ENCODE results near the gene PFDN5. TPM values are rescaled to one million over a fixed set of nuclear protein-coding genes. Genes with fewer than 3 reads are reported as not detected.

PFDN5 gene
- 114 TPM for total RNA-seq

- DNase-seq (ENCODE audit: low spot score) (peak; percentile 89), ATAC-seq (peak; percentile 89)
Measured at GRCh38 chr12:53295070-53295890, at the start of gene PFDN5. Gene PFDN5 (plus strand): TSS chr12:53295542. CDS start chr12:53295568, 26 bp downstream.

GRCh38 chr12:53251477-53252348 lies 43.6 kb upstream of the PFDN5 start:
- DNase-seq (ENCODE audit: low spot score) (peak; percentile 81), ATAC-seq (peak; percentile 93)

- DNase-seq (ENCODE audit: low spot score), result no peak
- no peak for ATAC-seq
Measured at GRCh38 chr12:53252349-53252916, 42.9 kb upstream of the PFDN5 start.

- ATAC-seq (no peak), DNase-seq (ENCODE audit: low spot score) (no peak)
Measured at GRCh38 chr12:53253298-53253697, 42.0 kb upstream of the PFDN5 start.

GRCh38 chr12:53254816-53255545 lies 40.4 kb upstream of the PFDN5 start:
- ATAC-seq, result no peak
- no peak for DNase-seq (ENCODE audit: low spot score)

- no peak for DNase-seq (ENCODE audit: low spot score)
- no peak for ATAC-seq
Measured at GRCh38 chr12:53255996-53256395, 39.3 kb upstream of the PFDN5 start.

- no peak for ATAC-seq
- no peak for DNase-seq (ENCODE audit: low spot score)
Measured at GRCh38 chr12:53258541-53259539, 36.5 kb upstream of the PFDN5 start.

GRCh38 chr12:53259891-53260290 lies 35.5 kb upstream of the PFDN5 start:
- no peak for ATAC-seq
- DNase-seq (ENCODE audit: low spot score), result no peak

- DNase-seq (ENCODE audit: low spot score) (no peak), ATAC-seq (no peak)
Measured at GRCh38 chr12:53265783-53266182, 29.6 kb upstream of the PFDN5 start.

GRCh38 chr12:53267306-53267998 lies 27.9 kb upstream of the PFDN5 start:
- ATAC-seq, result peak; percentile 25
- no peak for DNase-seq (ENCODE audit: low spot score)

- DNase-seq (ENCODE audit: low spot score) (peak; percentile 71), ATAC-seq (peak; percentile 98)
Measured at GRCh38 chr12:53267999-53268629, 27.2 kb upstream of the PFDN5 start, which contains the start of gene ESPL1. Gene ESPL1 (plus strand): TSS chr12:53268299. CDS start chr12:53268767, 468 bp downstream.

GRCh38 chr12:53268630-53269562 lies 26.4 kb upstream of the PFDN5 start:
- no peak for ATAC-seq
- DNase-seq (ENCODE audit: low spot score), result no peak

- ATAC-seq (no peak), DNase-seq (ENCODE audit: low spot score) (no peak)
Measured at GRCh38 chr12:53274445-53274844, 20.9 kb upstream of the PFDN5 start.

- DNase-seq (ENCODE audit: low spot score), result no peak
Measured at GRCh38 chr12:53276511-53276910, 18.8 kb upstream of the PFDN5 start.

GRCh38 chr12:53277981-53278380 lies 17.4 kb upstream of the PFDN5 start:
- DNase-seq (ENCODE audit: low spot score) (no peak), ATAC-seq (no peak)

More at GRCh38 chr12:53276511-53276910, 18.8 kb upstream of the PFDN5 start:
- no peak for ATAC-seq

- ATAC-seq, result no peak
- DNase-seq (ENCODE audit: low spot score), result no peak
Measured at GRCh38 chr12:53279283-53279869, 16.0 kb upstream of the PFDN5 start.

All from left lobe of liver (tissue), 2 donors.